GM19238 (cell line): ENCODE data around the gene PSME2.
A peak's percentile ranks its signal among the peaks of the same experiment; 100 is the strongest.

Experiments used
- DNase-seq: peaks from one replicate; pipeline ENCODE4 v3.0.0; 2011; ENCODE audit warnings: low spot score; ENCODE audit not compliant: insufficient read length

PSME2 gene

GRCh38 chr14:24136684-24137528 lies 9.5 kb downstream of the PSME2 start:
- DNase-seq, result no peak

GRCh38 chr14:24135834-24136683 lies 10.4 kb downstream of the PSME2 start, which contains the start of gene PSME1:
Gene PSME1, plus strand, starts transcription at chr14:24136194. Its CDS starts 69 bp downstream, at chr14:24136263.
- peak; percentile 91 for DNase-seq

- no peak for DNase-seq
These were observed 10.9 kb downstream of the PSME2 start for GRCh38 chr14:24135584-24135833.

DNA sequence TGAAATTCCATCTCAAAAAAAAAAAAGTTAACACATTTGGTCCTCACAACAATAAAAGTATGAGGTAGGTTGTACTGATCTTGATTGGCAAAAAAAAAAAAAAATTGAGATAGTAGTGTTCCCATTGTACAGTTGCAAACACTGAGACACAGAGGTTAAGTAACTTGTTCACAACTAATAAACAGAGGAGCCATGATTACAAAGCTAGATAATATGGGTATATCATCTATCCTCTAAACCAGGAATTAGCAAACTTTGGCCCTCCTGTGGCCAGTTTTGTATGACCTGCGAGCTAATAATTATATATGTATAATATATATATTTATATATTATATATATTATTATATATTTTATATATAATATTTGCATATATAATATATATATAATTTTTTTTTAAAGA lies 12.7 kb downstream of the PSME2 start:
- DNase-seq, result no peak

- DNase-seq, result no peak
These were observed 13.4 kb downstream of the PSME2 start for GRCh38 chr14:24132976-24133375.

GRCh38 chr14:24132061-24132685 lies 14.2 kb downstream of the PSME2 start:
- DNase-seq, result no peak

GRCh38 chr14:24131549-24131966 lies 14.9 kb downstream of the PSME2 start:
- DNase-seq, result no peak

GRCh38 chr14:24130717-24131548 lies 15.5 kb downstream of the PSME2 start:
- no peak for DNase-seq

DNA sequence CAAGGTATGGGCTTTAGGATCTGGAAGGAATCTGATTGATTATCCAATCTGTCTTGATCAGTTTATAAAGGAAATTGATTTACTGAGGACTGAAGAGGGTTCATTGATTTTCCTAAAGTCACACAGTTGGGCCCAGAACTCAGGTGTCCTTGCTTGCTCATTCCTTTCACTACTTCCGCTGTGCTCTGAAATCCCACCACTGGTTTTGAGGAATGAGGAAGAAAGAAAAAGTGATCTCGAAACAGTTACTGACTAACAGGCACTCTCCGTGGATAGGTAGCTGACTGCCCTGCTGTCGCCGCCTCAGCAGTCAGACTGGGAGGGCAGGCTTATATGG lies 16.1 kb downstream of the PSME2 start, which contains the start of gene FITM1:
TSS of gene FITM1 (plus strand) at position 280 of the 337 bp plus-strand sequence. CDS start 905 bp downstream, outside the sequence.
- no peak for DNase-seq

DNA sequence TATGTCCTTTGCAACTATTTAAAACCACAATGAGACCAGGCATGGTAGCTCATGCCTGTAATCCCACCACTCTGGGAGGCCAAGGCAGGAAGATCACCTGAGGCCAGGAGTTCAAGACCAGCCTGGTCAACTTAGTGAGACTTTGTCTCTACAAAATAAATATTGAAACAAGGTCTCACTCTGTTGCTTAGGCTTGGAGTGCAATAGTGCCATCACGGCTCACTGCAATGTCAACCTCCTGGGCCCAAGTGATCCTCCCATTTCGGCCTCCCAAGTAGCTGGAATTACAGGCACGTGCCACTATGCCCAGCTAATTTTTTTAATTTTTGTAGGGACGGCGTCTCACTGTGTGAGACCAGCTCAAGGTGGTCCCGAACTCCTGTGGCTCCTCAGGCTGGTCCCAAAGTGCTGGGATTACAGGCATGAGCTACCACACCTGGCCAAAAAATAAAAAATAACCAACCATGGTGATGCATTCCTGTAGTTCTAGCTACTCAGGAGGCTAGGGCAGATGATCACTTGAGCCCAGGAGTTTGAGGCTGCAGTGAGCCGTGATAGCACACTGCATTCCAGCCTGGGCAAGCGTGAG lies 16.9 kb downstream of the PSME2 start:
- DNase-seq, result no peak

- DNase-seq, result no peak
These were observed 18.7 kb downstream of the PSME2 start for GRCh38 chr14:24127673-24128072.

DNA sequence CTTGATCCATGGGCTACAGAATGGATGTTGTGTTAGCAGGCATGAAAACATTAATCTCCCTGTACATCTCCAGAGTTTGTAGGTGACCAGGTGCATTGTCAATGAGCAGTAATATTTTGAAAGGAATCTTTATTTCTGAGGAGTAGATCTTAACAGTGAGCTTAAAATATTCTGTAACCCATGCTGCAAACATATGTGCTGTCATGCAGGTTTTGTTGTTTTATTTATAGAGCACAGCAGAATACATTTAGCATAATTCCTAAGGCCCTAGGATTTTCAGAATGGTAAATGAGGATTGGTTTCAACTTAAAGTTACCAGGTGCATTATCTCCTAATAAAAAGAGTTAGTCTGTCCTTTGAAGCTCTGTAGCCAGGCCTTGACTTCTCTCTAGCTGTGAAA lies 19.5 kb downstream of the PSME2 start:
- no peak for DNase-seq

GRCh38 chr14:24123424-24124417 lies 22.7 kb downstream of the PSME2 start:
- DNase-seq, result no peak

- DNase-seq, result no peak
These were observed 23.5 kb downstream of the PSME2 start for GRCh38 chr14:24122898-24123297.

- DNase-seq, result no peak
These were observed 24.0 kb downstream of the PSME2 start for GRCh38 chr14:24122416-24122815.

GRCh38 chr14:24121210-24121609 lies 25.2 kb downstream of the PSME2 start:
- DNase-seq, result no peak

DNA sequence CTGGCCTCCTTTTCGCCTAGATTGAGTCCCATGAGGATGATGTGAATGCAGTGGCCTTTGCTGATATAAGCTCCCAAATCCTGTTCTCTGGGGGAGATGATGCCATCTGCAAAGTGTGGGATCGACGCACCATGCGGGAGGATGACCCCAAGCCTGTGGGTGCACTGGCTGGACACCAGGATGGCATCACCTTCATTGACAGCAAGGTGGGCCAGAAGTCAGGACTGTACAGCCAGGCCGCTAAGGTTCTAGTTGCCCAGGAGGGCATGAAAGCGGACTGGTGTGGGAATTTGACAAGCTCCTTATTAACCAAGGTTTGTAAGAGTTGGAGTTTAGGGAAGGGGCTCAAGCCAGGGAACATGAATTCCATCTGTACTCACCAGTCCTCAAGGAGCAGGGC lies 26.7 kb downstream of the PSME2 start:
- no peak for DNase-seq

DNA sequence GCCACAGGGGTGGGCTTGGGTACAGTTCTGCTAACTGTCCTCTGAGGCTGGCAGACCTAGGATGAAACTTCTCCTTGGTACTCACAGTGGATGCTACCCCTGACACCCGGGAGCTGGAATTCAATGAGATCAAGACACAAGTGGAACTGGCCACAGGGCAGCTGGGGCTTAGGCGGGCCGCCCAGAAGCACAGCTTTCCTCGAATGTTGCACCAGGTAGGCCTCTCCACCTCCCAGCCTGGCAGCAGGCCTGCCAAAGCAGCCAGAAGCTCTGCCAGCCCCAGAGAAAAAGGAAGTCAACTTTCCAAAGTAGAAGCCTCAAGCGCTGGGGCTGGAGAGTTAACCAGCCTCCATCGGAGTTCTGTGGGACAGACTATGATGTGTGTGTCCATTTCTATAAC lies 29.2 kb downstream of the PSME2 start:
- DNase-seq, result no peak

GRCh38 chr14:24116128-24116814 lies 30.1 kb downstream of the PSME2 start:
- no peak for DNase-seq
